ENCODE data around the gene POLR3E. TPM values are rescaled to one million over a fixed set of nuclear protein-coding genes. Genes with fewer than 3 reads are reported as not detected.
A peak's percentile ranks its signal among the peaks of the same experiment; 100 is the strongest.

POLR3E gene
- total RNA-seq, 4 donors from 2014 or later: 21.5 to 57.2 (median 37.7) TPM

- peak overlapping the region in 2 of 4 donors; percentile 61 to 68 for H3K27ac ChIP-seq
- intact Hi-C loops (cut with DNase I): no loop called here
- H3K4me3 ChIP-seq: no peak overlapping the region
- H3K4me1 ChIP-seq: peaks cover 0 to 49% (median 11%) of the 10 kb centered on the region in 3 donors
- TF ChIP-seq CTCF (IDR thresholded peaks at IDR 0.05) (no peak), POLR2A (IDR thresholded peaks at IDR 0.05) (no peak)
- no peaks in the 10 kb centered on the region for H3K9me3 ChIP-seq
- no peak for DNase-seq
- no peaks in the 10 kb centered on the region for H3K27me3 ChIP-seq
- 65 to 79% methylated on average over 13 to 23 of the region's 23 CpGs for WGBS, 2 donors
- peaks cover 36 to 100% (median 37%) of the 10 kb centered on the region in 3 donors for H3K36me3 ChIP-seq
Measured at GRCh38 chr16:22312897-22313781, 15.9 kb downstream of the POLR3E start.

- peak overlapping the region; percentile 15 to 68 (median 54) for H3K27ac ChIP-seq
- WGBS, 2 donors: 64 to 73% methylated on average over 3 to 4 of the region's 10 CpGs
- intact Hi-C loops (cut with DNase I): no loop called here
- TF ChIP-seq CTCF (IDR thresholded peaks at IDR 0.05) (no peak), POLR2A (IDR thresholded peaks at IDR 0.05) (no peak)
- H3K4me3 ChIP-seq: no peak overlapping the region
- DNase-seq: no peak
- peaks cover 0 to 53% (median 11%) of the 10 kb centered on the region in 3 donors for H3K4me1 ChIP-seq
- no peaks in the 10 kb centered on the region for H3K27me3 ChIP-seq
- no peaks in the 10 kb centered on the region for H3K9me3 ChIP-seq
- H3K36me3 ChIP-seq: peaks cover 35 to 100% (median 43%) of the 10 kb centered on the region in 3 donors
Measured at GRCh38 chr16:22313876-22314470, 16.8 kb downstream of the POLR3E start.

- Histone ChIP-seq H3K36me3 (peaks cover 28 to 100% (median 44%) of the 10 kb centered on the region in 3 donors), H3K4me3 (peak overlapping the region in 3 of 4 donors; percentile 27 to 45 (median 31)), H3K4me1 (peaks cover 0 to 53% (median 11%) of the 10 kb centered on the region in 3 donors), H3K9me3 (no peaks in the 10 kb centered on the region), H3K27me3 (no peaks in the 10 kb centered on the region), H3K27ac (peak overlapping the region in 3 of 4 donors; percentile 48 to 68 (median 61))
- TF ChIP-seq POLR2A (IDR thresholded peaks at IDR 0.05) (no peak), CTCF (IDR thresholded peaks at IDR 0.05) (no peak)
- intact Hi-C loops (cut with DNase I): no loop called here
- WGBS, 2 donors: 62 to 65% methylated on average over 13 to 25 of the region's 37 CpGs
- no peak for DNase-seq
Measured at GRCh38 chr16:22314661-22315626, 17.7 kb downstream of the POLR3E start.

- no peak for DNase-seq
- H3K4me3 ChIP-seq: no peak overlapping the region
Measured at GRCh38 chr16:22315979-22316378, 18.8 kb downstream of the POLR3E start.

More at GRCh38 chr16:22315979-22316378, 18.8 kb downstream of the POLR3E start:
- no peaks in the 10 kb centered on the region for H3K27me3 ChIP-seq
- H3K36me3 ChIP-seq: peaks cover 28 to 100% (median 38%) of the 10 kb centered on the region in 3 donors
- intact Hi-C loops (cut with DNase I): no loop called here
- no peaks in the 10 kb centered on the region for H3K9me3 ChIP-seq
- WGBS, 2 donors: 67 to 100% methylated on average over 1 of the region's 1 CpG
- no peak overlapping the region for H3K27ac ChIP-seq
- peaks cover 0 to 55% (median 11%) of the 10 kb centered on the region in 3 donors for H3K4me1 ChIP-seq
- TF ChIP-seq CTCF (IDR thresholded peaks at IDR 0.05): no peak
- no peak for TF ChIP-seq POLR2A (IDR thresholded peaks at IDR 0.05)

Data from esophagus squamous epithelium (tissue), 5 donors.